DOHH2 (cell line): ENCODE data around the gene ATP6V1E1.

ENCODE experiments used
- EZH2phosphoT487 ChIP-seq: fragments of 200-600 bp; sonication (generic); IDR thresholded peaks from 2 replicates; pipeline ENCODE4 v1.6.1; 2017; ENCODE audit warnings: borderline replicate concordance, mild to moderate bottlenecking, antibody characterized with exemption, low read length, moderate library complexity, mixed read lengths
- TF ChIP-seq, protein P1 (sequence below): fragments of 200-600 bp; sonication (generic); IDR thresholded peaks from one replicate; pipeline ENCODE4 v1.5.1; 2014; ENCODE audit warnings: antibody characterized with exemption, mild to moderate bottlenecking, low read depth, low read length; ENCODE audit not compliant: poor library complexity, severe bottlenecking

- TF ChIP-seq, protein P1, sequence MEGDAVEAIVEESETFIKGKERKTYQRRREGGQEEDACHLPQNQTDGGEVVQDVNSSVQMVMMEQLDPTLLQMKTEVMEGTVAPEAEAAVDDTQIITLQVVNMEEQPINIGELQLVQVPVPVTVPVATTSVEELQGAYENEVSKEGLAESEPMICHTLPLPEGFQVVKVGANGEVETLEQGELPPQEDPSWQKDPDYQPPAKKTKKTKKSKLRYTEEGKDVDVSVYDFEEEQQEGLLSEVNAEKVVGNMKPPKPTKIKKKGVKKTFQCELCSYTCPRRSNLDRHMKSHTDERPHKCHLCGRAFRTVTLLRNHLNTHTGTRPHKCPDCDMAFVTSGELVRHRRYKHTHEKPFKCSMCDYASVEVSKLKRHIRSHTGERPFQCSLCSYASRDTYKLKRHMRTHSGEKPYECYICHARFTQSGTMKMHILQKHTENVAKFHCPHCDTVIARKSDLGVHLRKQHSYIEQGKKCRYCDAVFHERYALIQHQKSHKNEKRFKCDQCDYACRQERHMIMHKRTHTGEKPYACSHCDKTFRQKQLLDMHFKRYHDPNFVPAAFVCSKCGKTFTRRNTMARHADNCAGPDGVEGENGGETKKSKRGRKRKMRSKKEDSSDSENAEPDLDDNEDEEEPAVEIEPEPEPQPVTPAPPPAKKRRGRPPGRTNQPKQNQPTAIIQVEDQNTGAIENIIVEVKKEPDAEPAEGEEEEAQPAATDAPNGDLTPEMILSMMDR = no peak
- no peak for TF ChIP-seq EZH2phosphoT487
These were observed 30.2 kb downstream of the ATP6V1E1 start for GRCh38 chr22:17598318-17598717.
